Chondrocyte (in vitro differentiated cells): ENCODE data around the gene ADAR. TPM values are rescaled to one million over a fixed set of nuclear protein-coding genes. Genes with fewer than 3 reads are reported as not detected.

ENCODE experiments used
- DNase-seq: peaks from one replicate; pipeline ENCODE4 v3.0.0; 2021; ENCODE audit warnings: mixed read lengths, low spot score
- H3K27ac Mint-ChIP-seq: one replicate; pipeline ENCODE4 v1.8.0; 2021; ENCODE audit warnings: mild to moderate bottlenecking, moderate library complexity, mixed read lengths; ENCODE audit not compliant: unreplicated experiment
- H3K27me3 Mint-ChIP-seq: 2 replicates; pipeline ENCODE4 v1.8.0; 2021; ENCODE audit warnings: low read depth, mixed read lengths
- H3K36me3 Mint-ChIP-seq: 2 replicates; pipeline ENCODE4 v1.8.0; 2021; ENCODE audit warnings: low read depth, mixed read lengths
- H3K4me1 Mint-ChIP-seq: 2 replicates; pipeline ENCODE4 v1.8.0; 2021; ENCODE audit warnings: low read depth, mild to moderate bottlenecking, mixed read lengths
- H3K4me3 Mint-ChIP-seq: one replicate; pipeline ENCODE4 v1.8.0; 2021; ENCODE audit warnings: mild to moderate bottlenecking, moderate library complexity, mixed read lengths; ENCODE audit not compliant: unreplicated experiment
- H3K9me3 Mint-ChIP-seq: 2 replicates; pipeline ENCODE4 v1.8.0; 2021; ENCODE audit warnings: low read depth, mixed read lengths
- CTCF ChIP-seq: fragments of 200-600 bp; sonication (generic); IDR thresholded peaks from 2 replicates; pipeline ENCODE4 v1.5.0; 2021; ENCODE audit warnings: antibody characterized with exemption, mild to moderate bottlenecking, moderate library complexity
- total RNA-seq: library from RNA; stranded (reverse); gene quantifications from 3 replicates; pipeline ENCODE4 v1.2.1, GENCODE V29; 2021

Gene ADAR
- total RNA-seq, 1 donor from 2014 or later = 125 TPM

- no peak for TF ChIP-seq CTCF
- H3K9me3 Mint-ChIP-seq = no peaks in the 10 kb centered on the region
- peak overlapping the region; percentile 83 for H3K4me3 Mint-ChIP-seq
- H3K36me3 Mint-ChIP-seq = no peaks in the 10 kb centered on the region
- H3K4me1 Mint-ChIP-seq = peaks cover 46% of the 10 kb centered on the region
- DNase-seq = no peak
- H3K27ac Mint-ChIP-seq = peak overlapping the region; percentile 97
- H3K27me3 Mint-ChIP-seq = no peaks in the 10 kb centered on the region
Measured at GRCh38 chr1:154608397-154609270, 648 bp upstream of the ADAR start.

GRCh38 chr1:154607106-154607608, 829 bp downstream of the ADAR start:
- no peaks in the 10 kb centered on the region for H3K9me3 Mint-ChIP-seq
- H3K4me3 Mint-ChIP-seq = peak overlapping the region; percentile 83
- DNase-seq = no peak
- H3K4me1 Mint-ChIP-seq = peaks cover 46% of the 10 kb centered on the region
- no peaks in the 10 kb centered on the region for H3K36me3 Mint-ChIP-seq
- peak overlapping the region; percentile 97 for H3K27ac Mint-ChIP-seq
- TF ChIP-seq CTCF = no peak
- H3K27me3 Mint-ChIP-seq = no peaks in the 10 kb centered on the region

- H3K27me3 Mint-ChIP-seq = no peaks in the 10 kb centered on the region
- H3K36me3 Mint-ChIP-seq = peaks cover 4% of the 10 kb centered on the region
- DNase-seq = no peak
- no peak for TF ChIP-seq CTCF
- no peak overlapping the region for H3K27ac Mint-ChIP-seq
- peaks cover 40% of the 10 kb centered on the region for H3K4me1 Mint-ChIP-seq
- H3K4me3 Mint-ChIP-seq = no peak overlapping the region
- H3K9me3 Mint-ChIP-seq = no peaks in the 10 kb centered on the region
Measured at GRCh38 chr1:154605534-154605933, 2.5 kb downstream of the ADAR start.

GRCh38 chr1:154603317-154603716, 4.7 kb downstream of the ADAR start:
- Mint-ChIP-seq H3K36me3 (peaks cover 8% of the 10 kb centered on the region), H3K4me1 (peaks cover 40% of the 10 kb centered on the region), H3K9me3 (no peaks in the 10 kb centered on the region), H3K27ac (no peak overlapping the region), H3K27me3 (no peaks in the 10 kb centered on the region), H3K4me3 (no peak overlapping the region)
- TF ChIP-seq CTCF = no peak
- DNase-seq = no peak

- Mint-ChIP-seq H3K27me3 (no peaks in the 10 kb centered on the region), H3K36me3 (peaks cover 28% of the 10 kb centered on the region), H3K4me1 (peaks cover 16% of the 10 kb centered on the region), H3K9me3 (no peaks in the 10 kb centered on the region), H3K27ac (no peak overlapping the region), H3K4me3 (no peak overlapping the region)
- no peak for DNase-seq
- no peak for TF ChIP-seq CTCF
Measured at GRCh38 chr1:154599658-154600057, 8.3 kb downstream of the ADAR start.
